Measurements from ENCODE around the gene IQCK. TPM values are rescaled to one million over a fixed set of nuclear protein-coding genes. Genes with fewer than 3 reads are reported as not detected.

Gene IQCK
- total RNA-seq, 2 experiments from 2014 or later: 3.3 to 4.0 TPM

DNA sequence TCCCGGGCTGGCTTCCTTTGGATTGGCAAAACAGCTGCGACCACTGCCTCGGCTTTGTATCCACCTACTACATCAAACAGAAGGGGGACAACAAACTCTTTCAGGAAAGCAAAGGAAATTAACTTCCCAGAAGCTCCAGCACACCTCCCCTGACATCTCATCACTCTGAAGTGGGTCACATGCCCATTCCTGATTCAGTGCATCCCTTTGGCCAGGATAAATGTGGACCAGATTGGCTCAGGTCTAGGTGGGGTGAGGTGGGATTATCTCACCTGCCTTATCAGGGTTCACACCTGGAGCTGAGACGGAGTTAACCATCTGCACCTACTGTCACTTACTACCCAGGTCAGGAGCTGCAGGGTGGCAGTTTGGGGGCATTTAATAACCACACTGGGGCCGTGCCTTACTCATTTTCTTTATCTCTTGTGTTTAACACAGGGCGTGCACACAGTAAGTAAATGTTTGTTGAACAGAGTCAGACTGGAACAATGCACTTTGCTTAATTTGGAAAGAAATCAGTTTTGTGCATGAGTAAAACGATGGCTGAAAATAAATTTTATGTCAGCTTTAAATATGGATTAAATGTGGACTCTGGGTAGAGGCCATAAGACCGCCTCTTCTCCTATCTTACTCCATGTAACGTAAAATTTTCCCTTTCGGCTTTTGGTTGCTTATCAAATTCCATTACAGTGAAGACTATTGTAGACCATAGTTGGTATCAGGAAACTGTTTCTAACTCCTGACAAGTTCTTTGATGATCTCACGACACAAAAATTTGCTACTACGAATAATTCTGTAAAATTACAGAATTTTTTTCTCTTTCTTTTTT lies 36.0 kb downstream of the IQCK start:
- no peaks in the 10 kb centered on the region for H3K27me3 Mint-ChIP-seq
- no peak overlapping the region for H3K4me3 Mint-ChIP-seq
- no peaks in the 10 kb centered on the region for H3K36me3 Mint-ChIP-seq
- no peaks in the 10 kb centered on the region for H3K4me1 Mint-ChIP-seq
- H3K9me3 Mint-ChIP-seq: no peaks in the 10 kb centered on the region
- H3K27ac Mint-ChIP-seq: no peak overlapping the region
- DNase-seq: no peak

DNA sequence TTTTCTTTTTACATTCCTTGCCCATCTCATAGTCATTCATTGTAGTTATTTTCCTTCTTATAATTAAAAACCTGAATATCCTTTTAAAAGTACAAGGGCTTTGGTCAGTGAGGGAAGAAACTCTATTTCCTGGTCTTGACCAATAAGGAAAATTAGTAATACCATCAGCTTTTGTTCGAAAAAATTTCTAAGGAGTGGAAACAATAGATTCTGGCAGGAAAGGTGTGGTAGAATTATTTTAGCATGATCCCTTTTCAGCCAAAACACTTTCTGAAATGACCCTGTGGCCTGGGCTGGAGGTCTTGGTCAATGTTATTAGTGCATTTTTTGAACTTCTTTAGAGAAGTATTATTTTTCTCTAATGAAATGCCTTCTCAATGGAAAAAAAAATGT lies 36.6 kb downstream of the IQCK start:
- H3K27ac Mint-ChIP-seq: no peak overlapping the region
- no peaks in the 10 kb centered on the region for H3K4me1 Mint-ChIP-seq
- no peaks in the 10 kb centered on the region for H3K36me3 Mint-ChIP-seq
- no peaks in the 10 kb centered on the region for H3K27me3 Mint-ChIP-seq
- no peak for DNase-seq
- H3K9me3 Mint-ChIP-seq: no peaks in the 10 kb centered on the region
- no peak overlapping the region for H3K4me3 Mint-ChIP-seq

DNA sequence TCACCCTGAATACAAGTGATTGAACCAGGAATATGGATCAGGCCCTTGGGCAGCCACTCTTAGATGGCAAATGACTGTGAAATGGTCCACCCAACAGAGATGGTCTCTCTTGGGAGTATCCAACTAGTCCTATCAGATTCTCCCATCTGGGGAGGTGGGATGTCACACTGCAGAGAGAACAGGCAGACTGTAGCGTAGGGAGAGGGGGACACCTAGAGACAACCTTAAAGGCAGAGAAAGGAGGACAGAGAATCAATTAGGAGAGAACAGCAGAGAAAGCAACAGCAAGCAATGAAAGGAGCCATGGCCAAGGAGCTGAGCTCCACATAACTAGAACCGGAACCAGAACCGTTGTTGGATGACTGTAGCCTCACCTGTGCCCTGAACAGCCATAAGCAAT lies 37.2 kb downstream of the IQCK start:
- Mint-ChIP-seq H3K27me3 (no peaks in the 10 kb centered on the region), H3K27ac (no peak overlapping the region), H3K4me3 (no peak overlapping the region), H3K36me3 (no peaks in the 10 kb centered on the region), H3K4me1 (no peaks in the 10 kb centered on the region), H3K9me3 (no peaks in the 10 kb centered on the region)
- no peak for DNase-seq

DNA sequence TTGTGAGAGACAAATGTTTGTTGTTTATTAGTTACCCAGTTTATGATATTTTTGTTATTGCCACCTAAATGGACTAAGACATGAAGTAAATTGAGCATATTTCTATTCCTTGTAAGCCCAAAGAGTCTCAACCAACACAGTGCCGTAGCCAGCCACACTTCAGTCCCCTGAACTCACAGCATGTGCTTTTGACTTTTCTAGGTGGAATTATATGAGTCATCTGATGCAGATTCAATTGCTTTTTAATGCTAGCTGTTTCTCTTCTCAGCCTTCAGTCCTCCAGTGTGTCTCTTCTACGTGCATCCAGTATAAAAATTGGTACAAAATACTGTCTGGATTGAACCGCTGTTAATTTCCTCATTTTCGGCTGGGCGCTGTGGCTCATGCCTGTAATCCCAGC lies 39.0 kb downstream of the IQCK start:
- Mint-ChIP-seq H3K27ac (no peak overlapping the region), H3K4me1 (no peaks in the 10 kb centered on the region), H3K9me3 (no peaks in the 10 kb centered on the region), H3K4me3 (no peak overlapping the region), H3K27me3 (no peaks in the 10 kb centered on the region), H3K36me3 (no peaks in the 10 kb centered on the region)
- no peak for DNase-seq

DNA sequence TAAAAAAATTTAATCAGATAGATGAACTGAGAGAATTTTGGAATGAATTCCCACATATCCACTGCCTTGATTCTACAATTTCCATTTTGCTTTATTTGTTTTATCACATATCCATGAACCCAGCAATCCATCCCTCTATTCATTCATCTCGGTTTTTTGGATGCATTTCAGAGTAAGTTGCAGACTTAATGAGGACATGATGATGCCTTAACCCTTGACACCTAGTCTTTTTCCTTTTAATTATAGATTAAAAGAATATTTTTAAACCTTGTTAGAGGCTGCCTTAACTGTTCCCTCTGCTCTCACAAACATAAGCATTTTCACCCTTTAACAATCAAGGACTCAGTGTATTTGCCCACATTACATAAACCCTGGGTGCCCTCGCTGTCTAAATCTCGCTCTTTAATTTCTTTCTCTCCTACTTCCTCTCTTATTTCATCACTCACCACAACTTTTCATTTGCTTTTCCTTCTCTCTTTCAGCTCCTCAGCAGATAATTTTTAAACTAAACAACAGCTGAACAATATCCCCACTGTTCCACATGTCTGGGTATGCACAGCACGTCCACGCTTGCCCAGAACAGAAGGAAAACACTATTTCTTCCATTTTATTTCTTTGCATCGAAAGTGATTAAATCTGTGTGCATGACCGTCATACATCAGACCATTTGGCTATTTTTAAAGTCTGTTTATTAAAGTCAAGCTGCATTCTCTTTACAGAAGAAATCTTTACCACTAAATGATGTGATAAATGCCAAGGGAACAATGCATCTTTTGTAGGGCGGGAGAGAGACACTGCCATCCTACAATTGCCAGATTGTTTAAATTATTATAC lies 39.9 kb downstream of the IQCK start:
- Mint-ChIP-seq H3K4me3 (no peak overlapping the region), H3K27ac (no peak overlapping the region), H3K9me3 (no peaks in the 10 kb centered on the region), H3K36me3 (no peaks in the 10 kb centered on the region), H3K4me1 (no peaks in the 10 kb centered on the region), H3K27me3 (no peaks in the 10 kb centered on the region)
- no peak for DNase-seq

DNA sequence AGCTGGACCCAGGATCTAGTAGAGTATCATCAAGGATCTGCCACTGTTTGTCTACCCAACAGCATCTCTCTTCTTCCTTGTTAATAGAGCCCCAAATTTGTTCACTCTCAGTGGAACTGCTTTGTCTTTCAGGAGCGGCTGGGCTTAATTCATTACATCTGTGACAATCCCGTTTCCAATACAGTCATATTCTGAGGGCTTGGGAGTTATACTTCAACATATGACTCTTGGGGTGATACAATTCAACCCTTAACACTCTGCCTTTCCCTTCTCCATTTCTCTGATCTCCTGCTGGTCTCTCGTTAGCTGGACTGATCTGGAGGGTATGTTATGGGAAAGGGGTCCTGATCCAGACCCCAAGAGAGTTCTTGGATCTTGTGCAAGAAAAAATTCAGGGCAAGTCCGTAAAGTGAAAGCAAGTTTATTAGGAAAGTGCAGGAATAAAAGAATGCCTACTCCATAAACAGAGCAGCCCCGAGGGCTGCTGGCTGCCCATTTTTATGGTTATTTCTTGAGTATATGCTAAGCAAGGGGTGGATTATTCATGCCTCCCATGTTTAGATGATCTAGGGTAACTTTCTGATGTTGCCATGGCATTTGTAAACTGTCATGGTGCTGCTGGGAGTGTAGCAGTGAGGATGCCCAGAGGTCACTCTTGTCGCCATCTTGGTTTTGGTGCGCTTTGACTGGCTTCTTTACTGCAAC lies 42.4 kb downstream of the IQCK start:
- no peaks in the 10 kb centered on the region for H3K4me1 Mint-ChIP-seq
- H3K27ac Mint-ChIP-seq: no peak overlapping the region
- H3K27me3 Mint-ChIP-seq: no peaks in the 10 kb centered on the region
- no peak overlapping the region for H3K4me3 Mint-ChIP-seq
- no peaks in the 10 kb centered on the region for H3K36me3 Mint-ChIP-seq
- no peak for DNase-seq
- H3K9me3 Mint-ChIP-seq: no peaks in the 10 kb centered on the region

DNA sequence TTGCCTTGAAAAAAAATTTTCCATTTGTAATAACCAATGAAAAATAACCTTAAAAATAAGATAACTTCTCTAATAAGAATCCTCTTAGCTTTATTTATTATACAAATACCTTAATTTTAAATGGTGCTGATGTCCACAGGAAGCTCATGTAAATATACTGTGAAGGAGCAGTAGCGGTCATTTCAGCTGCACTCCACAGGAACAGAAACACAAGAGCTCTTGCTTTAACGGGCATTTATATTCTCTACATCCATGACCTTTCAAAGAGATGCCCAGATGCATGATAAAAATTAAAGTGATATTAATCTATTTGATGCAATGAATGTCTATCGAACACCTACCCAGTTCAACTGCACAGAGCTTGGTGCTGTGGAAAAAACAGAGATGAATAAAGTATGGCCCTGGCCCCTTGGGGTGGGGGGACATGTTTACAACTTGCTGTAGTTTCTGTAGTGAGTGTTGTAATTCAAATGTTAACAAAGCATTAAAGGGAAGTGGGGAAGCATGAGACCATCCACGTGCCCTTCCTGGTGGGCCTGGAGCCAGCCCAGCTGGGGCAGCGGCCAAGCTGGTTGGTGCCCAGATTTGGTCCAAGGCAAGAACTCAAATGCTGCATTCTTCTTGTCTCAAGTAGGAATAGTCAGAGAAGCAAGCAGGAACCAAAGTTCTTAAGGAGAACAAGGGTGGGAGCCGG lies 47.9 kb downstream of the IQCK start:
- H3K4me1 Mint-ChIP-seq: no peaks in the 10 kb centered on the region
- peaks cover 2% of the 10 kb centered on the region for H3K36me3 Mint-ChIP-seq
- H3K4me3 Mint-ChIP-seq: no peak overlapping the region
- DNase-seq: no peak
- no peaks in the 10 kb centered on the region for H3K27me3 Mint-ChIP-seq
- H3K27ac Mint-ChIP-seq: no peak overlapping the region
- H3K9me3 Mint-ChIP-seq: peaks cover 6% of the 10 kb centered on the region

DNA sequence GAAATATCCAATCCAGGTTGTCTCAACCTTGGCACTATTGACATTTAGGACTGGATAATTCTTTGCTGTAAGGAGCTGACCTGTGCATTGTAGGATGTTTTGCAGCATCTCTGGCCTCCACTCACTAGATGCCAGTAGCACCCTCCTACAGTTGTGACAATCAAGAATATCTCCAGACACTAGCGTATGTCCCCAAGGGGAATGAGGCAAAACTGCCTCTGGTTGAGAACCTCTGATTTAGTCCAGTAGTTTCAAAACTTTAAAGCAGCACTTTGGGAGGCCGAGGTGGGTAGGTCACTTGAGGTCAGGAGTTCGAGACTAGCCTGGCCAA lies 48.4 kb downstream of the IQCK start:
- H3K9me3 Mint-ChIP-seq: peaks cover 6% of the 10 kb centered on the region
- H3K27ac Mint-ChIP-seq: no peak overlapping the region
- no peaks in the 10 kb centered on the region for H3K4me1 Mint-ChIP-seq
- no peak for DNase-seq
- H3K27me3 Mint-ChIP-seq: no peaks in the 10 kb centered on the region
- no peak overlapping the region for H3K4me3 Mint-ChIP-seq
- peaks cover 2% of the 10 kb centered on the region for H3K36me3 Mint-ChIP-seq

DNA sequence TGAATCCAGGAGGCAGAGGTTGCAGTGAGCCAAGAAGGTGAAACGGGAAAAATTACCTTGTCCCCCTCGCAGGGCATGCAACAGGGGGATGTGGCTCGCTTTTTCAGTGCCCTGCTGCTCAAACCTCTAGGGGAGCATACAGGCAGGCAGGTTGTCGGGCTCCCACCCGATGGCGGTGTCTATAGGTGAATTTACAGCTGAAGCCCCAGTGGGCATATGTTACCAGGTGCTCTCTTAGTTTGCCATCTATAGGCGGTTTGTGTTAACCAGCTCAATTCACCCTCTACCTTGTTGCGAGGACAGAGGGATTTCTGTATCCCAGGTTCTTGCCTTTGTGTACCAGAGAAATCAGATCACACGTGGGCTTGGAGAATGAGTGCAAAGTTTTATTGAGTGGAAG lies 48.9 kb downstream of the IQCK start:
- no peaks in the 10 kb centered on the region for H3K27me3 Mint-ChIP-seq
- no peak for DNase-seq
- H3K36me3 Mint-ChIP-seq: peaks cover 2% of the 10 kb centered on the region
- H3K27ac Mint-ChIP-seq: no peak overlapping the region
- H3K4me1 Mint-ChIP-seq: no peaks in the 10 kb centered on the region
- no peak overlapping the region for H3K4me3 Mint-ChIP-seq
- peaks cover 6% of the 10 kb centered on the region for H3K9me3 Mint-ChIP-seq

DNA sequence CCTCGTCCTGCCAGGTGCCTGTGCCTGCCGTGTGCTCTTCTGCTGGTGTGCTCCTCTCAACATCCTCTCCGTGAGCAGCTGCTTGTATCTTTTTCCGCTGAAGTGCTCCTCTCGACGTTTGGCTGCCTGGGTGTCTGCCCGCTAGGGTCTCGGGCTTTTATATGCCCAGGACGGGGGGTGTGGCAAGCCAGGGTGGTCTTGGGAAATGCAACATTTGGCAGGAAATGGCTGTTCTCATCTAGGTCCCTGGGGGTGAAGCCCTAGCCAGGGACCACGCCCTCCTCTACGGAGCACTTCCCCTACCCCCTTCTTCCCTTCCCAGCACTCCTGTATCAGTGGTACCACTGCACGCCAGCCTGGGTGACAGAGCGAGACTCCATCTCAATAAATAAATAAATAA lies 49.4 kb downstream of the IQCK start:
- no peaks in the 10 kb centered on the region for H3K27me3 Mint-ChIP-seq
- no peak for DNase-seq
- H3K4me1 Mint-ChIP-seq: no peaks in the 10 kb centered on the region
- H3K36me3 Mint-ChIP-seq: peaks cover 2% of the 10 kb centered on the region
- H3K9me3 Mint-ChIP-seq: peaks cover 6% of the 10 kb centered on the region
- no peak overlapping the region for H3K27ac Mint-ChIP-seq
- H3K4me3 Mint-ChIP-seq: no peak overlapping the region

DNA sequence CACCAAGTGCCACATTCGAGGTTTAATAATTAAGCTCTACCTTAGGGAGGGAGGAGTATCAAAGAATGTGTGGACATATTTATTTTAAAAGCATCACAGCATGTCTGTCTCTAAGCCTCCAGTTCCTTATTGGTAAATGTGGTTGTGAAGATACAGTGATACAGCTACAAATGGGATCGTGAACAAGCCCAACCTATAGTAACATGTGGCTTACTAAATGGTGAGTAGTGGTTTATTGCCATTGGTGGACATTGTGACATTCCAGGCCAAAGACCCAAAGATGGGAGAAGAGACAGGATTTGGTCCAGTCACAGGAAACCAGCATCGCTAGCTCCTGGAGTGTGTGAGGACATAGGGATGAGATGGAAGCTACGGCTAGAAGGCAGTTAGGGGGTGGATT lies 51.2 kb downstream of the IQCK start:
- H3K27ac Mint-ChIP-seq: no peak overlapping the region
- no peaks in the 10 kb centered on the region for H3K27me3 Mint-ChIP-seq
- H3K9me3 Mint-ChIP-seq: peaks cover 6% of the 10 kb centered on the region
- no peaks in the 10 kb centered on the region for H3K4me1 Mint-ChIP-seq
- no peak overlapping the region for H3K4me3 Mint-ChIP-seq
- H3K36me3 Mint-ChIP-seq: peaks cover 2% of the 10 kb centered on the region
- DNase-seq: no peak

DNA sequence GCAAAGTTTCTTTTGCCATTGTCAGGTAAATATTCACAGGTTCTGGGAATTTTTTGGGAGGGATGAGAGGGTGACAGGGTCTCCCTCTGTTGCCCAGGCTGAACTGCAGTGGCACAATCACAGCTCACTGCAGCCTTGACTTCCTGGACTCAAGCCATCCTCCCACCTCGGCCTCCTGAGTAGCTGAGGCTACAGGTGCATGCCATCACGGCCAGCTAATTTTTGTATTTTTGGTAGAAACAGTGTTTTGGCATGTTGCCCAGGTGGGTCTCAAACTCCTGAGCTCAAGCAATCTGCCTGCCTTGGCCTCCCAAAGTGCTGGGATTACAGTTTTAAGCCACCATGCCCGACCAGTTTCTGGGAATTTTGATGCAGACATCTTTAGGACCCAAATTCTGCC lies 53.0 kb downstream of the IQCK start:
- Mint-ChIP-seq H3K4me1 (no peaks in the 10 kb centered on the region), H3K27me3 (no peaks in the 10 kb centered on the region), H3K27ac (no peak overlapping the region), H3K4me3 (no peak overlapping the region), H3K9me3 (peaks cover 6% of the 10 kb centered on the region), H3K36me3 (peaks cover 2% of the 10 kb centered on the region)
- no peak for DNase-seq

DNA sequence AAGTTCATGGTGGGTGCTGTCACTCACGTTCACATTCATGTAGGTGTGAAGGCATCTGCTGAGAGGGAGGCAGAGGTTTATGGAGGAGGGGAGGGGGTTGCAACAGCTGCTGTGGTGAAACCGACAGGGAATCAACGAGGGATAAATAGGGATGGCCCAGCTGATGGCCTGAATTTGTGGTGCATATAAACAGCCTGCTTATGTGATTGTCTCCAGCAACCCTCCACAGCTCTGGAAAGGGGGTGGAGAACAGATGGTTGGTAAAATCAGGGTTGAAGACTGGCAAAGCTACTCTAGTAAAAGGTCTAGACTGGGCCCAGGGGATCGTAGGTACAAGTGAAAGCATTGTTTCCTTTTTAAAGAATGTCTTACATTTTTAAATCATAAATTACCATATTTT lies 53.7 kb downstream of the IQCK start:
- peaks cover 2% of the 10 kb centered on the region for H3K36me3 Mint-ChIP-seq
- no peak overlapping the region for H3K27ac Mint-ChIP-seq
- H3K9me3 Mint-ChIP-seq: peaks cover 6% of the 10 kb centered on the region
- H3K4me1 Mint-ChIP-seq: no peaks in the 10 kb centered on the region
- H3K4me3 Mint-ChIP-seq: no peak overlapping the region
- H3K27me3 Mint-ChIP-seq: no peaks in the 10 kb centered on the region
- DNase-seq: no peak

DNA sequence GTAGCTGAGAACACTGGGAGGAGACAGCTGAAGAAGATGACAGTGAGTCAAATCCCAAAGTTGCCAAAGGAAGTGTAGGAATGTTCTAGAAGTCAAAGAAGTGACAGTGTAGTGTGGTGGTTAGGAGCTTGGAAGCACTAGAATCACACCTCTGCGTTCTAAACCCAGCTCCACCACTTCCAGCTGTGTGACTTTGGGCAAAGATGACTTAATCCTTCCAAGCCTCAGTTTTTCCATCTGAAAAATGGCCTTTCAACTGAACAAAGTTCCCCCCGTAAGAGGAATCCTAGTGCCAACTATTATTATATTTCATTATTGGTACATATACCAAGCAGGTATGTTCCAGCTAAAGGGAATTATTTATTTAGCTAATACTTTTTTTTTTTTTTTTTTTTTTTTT lies 56.0 kb downstream of the IQCK start:
- no peaks in the 10 kb centered on the region for H3K36me3 Mint-ChIP-seq
- no peak overlapping the region for H3K27ac Mint-ChIP-seq
- H3K9me3 Mint-ChIP-seq: peaks cover 6% of the 10 kb centered on the region
- no peaks in the 10 kb centered on the region for H3K27me3 Mint-ChIP-seq
- no peak overlapping the region for H3K4me3 Mint-ChIP-seq
- DNase-seq: no peak
- peaks cover 3% of the 10 kb centered on the region for H3K4me1 Mint-ChIP-seq

DNA sequence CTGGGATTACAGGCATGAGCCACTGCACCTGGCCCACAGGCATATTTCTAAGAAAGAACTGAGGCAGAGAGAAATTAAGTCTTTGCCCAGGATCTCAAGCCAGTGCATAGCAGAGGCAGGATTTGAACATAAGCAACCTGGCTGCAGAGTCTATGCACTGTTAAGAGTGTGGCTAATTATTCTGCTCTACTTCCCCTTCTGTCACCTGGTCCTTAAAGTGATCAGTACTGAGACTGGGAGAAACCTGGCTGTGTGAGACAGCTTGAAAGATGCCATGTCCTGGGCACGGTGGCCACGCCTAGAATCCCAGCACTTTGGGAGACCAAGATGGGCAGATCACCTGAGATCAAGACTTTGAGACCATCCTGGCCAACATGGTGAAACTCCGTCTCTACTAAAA lies 58.1 kb downstream of the IQCK start:
- Mint-ChIP-seq H3K4me1 (peaks cover 3% of the 10 kb centered on the region), H3K27me3 (no peaks in the 10 kb centered on the region), H3K9me3 (no peaks in the 10 kb centered on the region), H3K36me3 (no peaks in the 10 kb centered on the region), H3K27ac (no peak overlapping the region), H3K4me3 (no peak overlapping the region)
- no peak for DNase-seq

Measured in activated naive CD8-positive, alpha-beta T cell treated with anti-CD3 and anti-CD28 coated beads for 36 hours (primary cell).